Dermis blood vessel endothelial cell (primary cell): ENCODE results near the gene SNX18. TPM values are rescaled to one million over a fixed set of nuclear protein-coding genes. Genes with fewer than 3 reads are reported as not detected.

Experiments used
- DNase-seq: peaks from one replicate; pipeline ENCODE4 v3.0.0; 2010
- total RNA-seq: library from RNA; depleted of rRNA; stranded (reverse); fragments of >200 nt; gene quantifications from 2 replicates; pipeline ENCODE4 v1.2.3, GENCODE V29; 2014

The SNX18 gene
- total RNA-seq, 1 donor from 2014 or later = 32.0 TPM

DNA sequence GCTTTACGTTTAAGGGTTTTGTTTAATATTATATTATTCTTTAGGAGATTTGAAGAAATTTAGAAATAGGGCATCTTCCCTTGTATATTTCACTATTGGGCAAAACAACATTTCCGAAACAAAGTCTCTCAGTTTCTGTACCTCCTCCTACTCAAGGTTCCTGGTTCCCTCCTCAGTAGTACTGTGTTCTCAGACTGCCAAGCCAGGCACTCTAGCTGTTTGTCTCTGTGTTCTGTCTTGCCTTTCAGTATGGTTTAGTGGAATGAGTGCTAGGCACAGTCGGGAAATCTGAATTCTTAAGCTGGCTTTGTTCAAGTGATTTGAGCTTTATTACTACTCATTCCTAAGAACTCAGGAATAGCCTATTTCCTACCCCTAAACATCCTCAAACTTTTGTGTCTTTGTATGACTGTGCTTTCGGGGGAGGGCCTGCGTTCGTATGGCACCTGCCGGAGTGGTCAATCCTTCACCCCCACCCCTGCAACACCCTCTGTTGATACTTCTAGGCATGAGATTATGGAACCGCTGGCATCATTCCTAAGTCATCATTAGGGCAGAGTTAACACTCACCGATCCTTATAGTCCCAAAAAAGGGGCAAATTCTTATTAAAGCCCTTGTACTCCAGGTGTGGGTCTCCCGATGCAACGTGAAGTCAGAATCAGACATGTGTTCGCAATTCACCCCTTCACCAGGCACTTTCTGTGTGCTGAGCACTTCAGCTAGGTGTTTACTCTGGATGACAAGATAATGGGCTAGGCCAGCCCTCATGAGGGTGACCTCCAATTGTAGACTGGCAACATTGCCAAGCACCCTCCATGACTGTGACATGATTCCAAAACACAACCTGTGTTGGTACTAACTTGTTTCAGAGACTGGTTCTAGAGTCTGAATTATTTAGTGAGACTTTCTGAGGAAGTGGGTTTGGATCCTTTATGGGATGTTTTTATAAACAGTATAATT is 24.5 kb downstream of the SNX18 start:
- DNase-seq = no peak

DNA sequence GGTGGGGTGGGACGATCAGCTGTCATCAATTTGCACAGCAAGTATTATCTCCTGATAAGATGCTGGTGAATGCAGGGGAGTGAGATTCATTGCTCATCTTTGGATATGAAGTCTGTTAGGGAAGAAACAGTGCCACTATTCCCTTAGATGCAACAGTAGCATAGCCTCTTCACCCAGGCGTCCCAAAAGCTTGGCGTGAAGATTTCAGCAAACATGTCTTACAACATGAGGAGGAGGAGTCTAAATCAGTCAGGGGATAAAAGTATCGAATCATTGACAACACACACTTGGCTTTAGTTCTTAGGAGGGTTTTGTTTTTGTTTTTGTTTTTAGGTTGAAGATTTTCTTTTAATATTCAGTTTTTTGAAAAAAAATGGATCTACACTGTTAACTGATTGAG is 26.5 kb downstream of the SNX18 start:
- DNase-seq = no peak

DNA sequence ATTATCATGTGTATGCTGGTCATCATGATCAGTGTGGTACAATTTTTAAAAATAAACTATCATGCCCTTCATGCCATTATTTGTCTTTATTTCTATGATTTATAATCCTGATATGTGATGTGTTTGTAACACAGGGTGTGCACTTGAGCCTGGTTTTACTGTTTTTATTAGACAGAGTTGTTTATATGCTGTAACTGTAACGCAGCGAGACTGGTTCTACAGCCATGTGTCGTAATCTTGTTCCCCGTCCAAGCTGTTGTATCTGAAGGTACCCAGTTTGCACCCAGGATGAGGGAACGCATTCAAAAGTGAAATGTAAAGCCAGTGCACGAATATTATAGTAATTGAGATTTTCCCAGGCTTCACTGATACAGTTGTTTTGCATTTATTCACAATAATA is 28.2 kb downstream of the SNX18 start:
- DNase-seq = no peak

DNA sequence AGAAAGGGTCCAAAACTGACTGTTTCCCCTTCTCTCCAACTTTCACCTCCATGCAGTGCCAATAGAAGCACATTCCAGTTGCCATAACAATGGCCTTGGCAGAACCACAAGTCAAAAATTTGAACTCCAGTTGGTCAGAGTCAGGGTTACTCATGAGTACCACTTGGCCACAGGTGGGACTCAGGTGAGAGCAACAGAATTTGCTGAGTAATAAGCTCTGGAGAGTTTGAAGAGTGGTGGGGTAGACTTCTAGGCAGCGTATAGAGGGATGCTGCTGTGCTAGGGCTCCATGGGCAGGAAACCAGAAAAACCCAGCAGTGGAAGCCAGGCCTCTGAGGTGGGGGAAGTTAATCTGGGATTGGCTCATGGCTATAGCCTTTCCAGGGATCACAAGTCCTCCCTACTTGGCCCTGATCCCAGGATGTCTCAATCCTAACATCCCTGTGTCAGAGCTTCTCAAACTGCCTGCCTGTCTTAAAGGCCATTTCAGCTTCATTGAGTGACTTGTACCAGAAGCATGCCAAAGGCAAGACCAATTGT is 30.2 kb downstream of the SNX18 start:
- no peak for DNase-seq

DNA sequence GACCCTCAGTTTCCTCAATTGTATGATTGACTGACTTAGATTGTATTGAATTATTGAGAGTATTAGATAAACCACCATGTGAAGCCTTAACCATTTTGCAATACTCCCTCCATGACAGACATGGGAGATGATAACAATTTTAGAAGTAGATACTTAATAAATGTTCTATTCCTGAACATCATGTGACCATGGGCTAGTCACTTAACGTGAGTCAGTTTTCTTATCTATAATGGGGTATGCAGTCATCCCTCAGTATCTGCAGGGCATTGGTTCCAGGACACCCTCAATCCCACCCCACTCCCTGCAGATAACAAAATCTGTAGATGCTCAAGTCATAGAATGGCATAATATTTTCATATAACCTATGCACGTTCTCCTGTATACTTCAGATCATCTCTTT is 31.0 kb downstream of the SNX18 start:
- DNase-seq = no peak

DNA sequence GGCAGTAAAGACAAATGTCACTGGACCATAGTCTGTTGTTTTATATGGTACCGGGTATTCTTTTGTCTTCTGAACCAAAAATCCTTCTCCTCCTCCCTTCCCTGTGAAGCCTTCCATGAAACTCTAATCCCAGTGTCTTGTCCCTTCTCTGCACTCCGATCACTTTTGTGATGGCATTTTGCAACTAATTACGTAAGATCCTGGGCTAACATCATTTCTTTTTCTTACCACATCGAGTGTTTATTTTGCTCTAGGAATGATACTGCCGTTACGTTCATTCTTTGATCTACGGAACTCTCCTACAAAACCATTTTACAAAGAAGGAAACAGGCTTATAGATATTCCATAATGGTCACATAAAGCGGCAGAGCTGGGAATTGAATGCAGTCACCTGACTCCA is 33.7 kb downstream of the SNX18 start:
- no peak for DNase-seq

DNA sequence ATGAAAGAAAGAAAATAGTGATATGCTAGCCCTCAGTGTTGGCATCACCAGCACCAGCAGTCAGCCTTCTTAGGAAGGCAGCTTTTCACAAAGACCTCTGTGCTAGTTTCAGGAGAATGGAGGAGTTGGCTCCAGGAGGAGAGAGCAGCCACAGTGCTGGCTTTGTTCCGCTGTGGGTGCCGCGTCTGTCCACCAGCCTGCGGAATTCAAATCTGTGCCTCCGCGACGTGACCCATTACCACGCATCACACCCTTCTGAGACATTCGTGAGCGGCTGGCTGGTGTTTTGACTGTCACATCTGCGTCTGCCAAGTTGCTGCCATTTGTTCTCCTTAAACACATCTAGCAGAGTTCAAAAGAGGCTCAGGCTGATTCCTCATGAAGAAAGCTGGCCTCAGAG is 34.4 kb downstream of the SNX18 start:
- DNase-seq = no peak

DNA sequence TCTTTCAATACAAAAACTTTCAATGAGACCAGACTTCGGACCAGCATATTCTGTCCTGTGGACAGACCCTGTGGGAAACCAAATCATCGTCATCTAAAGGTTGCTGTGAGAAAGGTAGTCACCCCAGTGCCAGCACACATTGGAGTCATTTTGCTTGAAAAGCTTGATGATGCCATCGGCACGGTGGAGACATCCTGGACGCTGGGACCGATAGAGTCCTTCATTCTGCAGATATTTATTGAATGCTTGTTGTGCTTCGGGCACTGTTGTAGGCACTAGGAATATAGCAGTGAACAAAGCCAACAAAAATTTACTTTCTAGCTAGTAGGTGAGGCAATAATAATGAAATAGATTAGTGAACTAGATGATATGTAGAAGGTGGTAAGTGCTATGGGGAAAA is 34.9 kb downstream of the SNX18 start:
- no peak for DNase-seq

DNA sequence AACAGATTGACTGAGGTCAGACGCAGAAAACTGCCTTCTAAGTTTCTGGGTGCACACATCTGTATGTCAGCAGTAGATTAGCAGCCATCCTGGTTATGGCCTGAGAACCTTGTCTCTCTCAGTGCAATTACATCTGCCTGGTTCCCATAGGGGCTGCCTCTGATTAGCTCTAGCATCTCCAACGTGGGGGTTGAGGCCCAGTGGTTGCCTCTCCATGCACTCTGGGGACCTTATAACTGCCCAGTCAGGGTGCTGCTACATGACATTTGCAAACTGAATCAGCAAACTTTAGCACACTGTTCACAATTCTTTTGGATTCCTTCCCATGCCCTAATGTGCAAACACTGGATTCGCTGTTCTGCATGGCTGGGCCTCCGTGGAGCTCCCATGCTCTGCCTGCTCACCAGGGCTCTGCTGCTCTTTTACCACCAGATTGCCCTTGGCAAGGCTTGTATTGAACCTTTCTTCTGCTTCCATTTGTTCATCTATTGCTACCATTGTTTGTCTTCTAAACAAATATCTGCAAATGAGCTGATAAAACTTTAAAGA is 36.2 kb downstream of the SNX18 start:
- DNase-seq = no peak

DNA sequence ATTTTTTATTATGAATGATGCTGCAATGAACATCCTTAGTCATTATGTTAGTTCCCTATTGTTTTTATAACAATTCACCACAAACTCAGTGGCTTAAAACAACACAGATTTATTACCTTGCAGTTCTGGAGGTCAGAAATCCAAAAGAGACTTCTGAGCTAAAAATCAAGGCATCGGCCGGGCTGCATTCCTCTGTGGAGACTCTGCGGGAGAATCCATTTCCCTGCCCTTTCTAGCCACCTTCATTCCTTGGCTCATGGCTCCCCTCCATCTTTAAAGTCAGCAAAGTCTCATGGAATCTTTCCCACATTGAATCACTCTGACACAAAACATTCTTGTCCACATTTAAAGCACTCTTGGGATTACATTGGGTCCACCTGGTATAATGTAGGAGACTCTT is 38.6 kb downstream of the SNX18 start:
- peak; percentile 48 for DNase-seq

DNA sequence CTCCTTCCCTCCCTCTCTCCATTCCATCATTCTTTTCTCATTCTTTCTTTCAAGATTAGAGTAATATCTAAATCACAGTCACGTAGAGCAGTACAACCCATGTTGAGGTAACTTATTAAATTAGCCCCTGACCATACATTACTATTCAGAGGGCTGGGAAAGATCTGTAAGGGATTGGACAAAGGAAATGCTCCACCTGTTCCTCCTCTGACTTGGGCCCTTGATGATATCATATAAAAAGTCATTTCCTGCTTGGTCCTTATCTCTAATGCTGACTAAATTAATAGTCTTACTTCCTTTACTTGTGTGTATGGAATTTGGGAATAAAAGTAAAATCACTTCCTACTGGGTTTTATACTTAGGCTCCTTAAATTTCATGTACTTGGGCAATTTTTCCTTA is 40.8 kb downstream of the SNX18 start:
- peak; percentile 70 for DNase-seq

DNA sequence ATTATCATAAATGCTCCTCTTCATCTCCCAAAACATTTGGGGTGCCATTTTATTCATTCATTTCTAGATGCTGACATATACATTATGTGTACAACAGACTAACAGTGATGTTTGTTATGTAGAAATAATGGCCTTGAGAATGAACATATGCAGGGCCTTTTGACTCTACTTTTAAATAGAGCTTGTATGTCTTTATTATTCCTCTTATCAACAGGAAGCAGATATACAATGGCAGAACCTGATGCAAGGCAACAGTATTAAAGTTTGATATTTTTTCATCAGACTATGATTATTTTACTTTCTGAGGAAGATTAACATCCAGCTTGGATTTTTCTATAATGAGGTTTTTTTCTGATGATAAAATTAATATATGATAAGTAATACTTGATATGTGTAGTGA is 44.1 kb downstream of the SNX18 start:
- DNase-seq = peak; percentile 53

DNA sequence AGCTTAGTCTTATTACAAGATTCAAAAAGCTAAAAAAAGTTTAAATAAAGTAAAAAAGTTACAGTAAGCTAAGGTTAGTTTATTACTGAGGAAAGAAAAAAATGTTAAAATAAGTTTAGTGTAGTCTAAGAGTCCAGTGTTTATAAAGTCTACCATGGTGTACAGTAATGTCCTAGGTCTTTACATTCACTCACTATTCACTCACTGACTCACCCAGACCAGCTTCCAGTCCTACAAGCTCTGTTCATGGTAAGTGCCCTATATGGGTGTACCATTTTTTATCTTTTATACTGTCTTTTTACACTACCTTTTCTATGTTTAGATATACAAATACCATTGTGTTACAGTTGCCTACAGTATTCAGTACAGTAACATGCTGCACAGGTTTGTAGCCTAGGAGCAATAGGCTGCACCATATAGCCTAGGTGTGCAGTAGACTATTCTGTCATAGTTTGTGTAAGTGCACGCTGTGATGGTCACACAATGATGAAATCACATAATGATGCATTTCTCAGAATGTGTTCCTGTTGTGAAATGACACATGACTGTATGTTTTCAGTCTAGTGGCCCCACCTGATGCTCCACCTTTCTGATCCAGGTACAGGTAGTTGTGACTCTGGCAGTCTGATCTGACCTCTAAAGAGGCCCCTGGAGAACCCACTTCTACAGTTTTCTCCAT is 45.7 kb downstream of the SNX18 start:
- DNase-seq = no peak

DNA sequence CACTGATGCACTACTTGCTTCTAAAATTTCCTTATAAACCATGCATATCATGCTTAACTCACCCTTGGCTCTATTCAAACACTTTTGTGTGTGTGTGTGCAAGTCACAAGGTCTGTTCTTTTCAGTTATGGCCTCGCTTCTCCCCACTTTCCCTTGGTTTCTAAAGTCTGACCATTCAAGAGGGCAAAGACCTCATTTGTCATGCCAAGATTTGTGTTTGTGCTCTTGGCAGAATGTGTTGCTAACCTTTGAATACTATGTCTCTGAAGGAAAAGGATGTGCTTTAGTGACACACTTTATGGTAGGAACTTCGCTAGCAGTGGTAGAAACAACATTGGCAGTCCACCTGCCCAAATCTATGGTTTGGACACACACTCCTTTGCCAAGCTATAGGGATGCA is 50.4 kb downstream of the SNX18 start:
- DNase-seq = no peak

DNA sequence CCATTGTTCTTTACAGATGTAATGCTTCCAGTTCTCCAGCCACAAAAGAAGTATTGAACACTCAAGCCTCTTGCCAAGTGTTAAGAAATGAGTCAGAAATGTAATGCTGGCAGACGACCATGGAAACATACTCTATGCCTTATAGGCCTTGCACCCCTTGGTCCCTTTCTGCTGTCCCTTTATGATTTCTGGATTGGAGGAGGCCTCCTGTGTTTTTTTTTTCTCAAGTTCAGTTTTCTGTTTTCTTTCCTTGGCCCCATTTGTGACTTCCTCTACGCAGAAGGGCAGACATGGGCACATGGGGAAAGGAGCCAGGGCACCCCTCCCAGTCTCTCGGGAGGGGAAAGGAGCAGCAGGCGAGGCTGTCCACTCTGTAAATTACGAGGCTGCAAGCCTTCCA is 53.4 kb downstream of the SNX18 start:
- peak; percentile 82 for DNase-seq

DNA sequence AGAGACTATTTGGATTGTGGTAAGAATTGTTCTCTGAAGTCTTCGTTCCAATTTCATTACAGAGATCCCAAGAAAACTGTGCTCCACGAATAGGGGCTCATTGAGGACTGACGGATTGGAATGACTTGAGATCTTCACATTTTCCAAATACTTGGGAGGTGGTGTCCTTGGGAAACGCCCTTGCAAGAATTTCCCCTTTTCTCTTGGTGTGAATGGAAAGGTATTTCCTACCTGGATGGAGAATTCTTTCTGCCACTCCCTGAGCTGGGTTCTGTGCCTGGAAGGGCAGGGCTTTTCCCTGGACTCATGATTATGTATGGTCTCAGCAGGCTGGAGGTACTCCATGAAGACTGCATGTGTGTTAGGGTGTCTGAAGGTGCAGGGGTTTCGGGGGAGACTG is 53.9 kb downstream of the SNX18 start:
- DNase-seq = no peak

DNA sequence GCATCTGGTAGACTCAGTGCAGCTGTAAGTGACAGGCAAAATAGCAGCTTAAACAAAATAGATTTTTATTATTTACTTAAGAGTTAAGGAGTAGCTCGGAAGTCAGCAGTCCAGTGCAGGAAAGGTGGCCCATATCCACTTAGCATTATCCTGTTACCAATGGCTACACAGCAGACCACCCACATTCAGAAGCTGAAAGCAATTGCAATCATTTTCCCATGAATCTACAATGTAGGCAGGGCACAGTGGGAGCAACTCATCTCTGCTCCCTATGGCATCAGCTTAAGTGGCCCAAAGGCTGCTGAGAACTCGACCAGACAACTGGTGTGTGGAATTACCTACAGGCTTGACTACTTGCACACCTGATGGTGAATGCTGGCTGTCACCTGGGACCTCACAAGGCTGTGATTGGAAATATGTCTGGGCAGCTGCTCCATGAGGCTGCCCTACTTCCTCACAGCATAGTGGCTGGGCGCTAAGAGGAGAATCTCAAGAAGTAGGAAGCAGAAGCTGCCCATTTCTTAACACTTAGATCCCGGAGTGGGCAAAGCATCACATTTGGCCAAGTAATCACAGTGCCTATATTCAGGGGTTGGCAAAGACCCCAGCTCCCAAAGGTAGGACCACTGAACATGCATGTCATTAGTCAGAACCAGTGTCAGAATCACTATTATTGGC is 56.4 kb downstream of the SNX18 start:
- no peak for DNase-seq

DNA sequence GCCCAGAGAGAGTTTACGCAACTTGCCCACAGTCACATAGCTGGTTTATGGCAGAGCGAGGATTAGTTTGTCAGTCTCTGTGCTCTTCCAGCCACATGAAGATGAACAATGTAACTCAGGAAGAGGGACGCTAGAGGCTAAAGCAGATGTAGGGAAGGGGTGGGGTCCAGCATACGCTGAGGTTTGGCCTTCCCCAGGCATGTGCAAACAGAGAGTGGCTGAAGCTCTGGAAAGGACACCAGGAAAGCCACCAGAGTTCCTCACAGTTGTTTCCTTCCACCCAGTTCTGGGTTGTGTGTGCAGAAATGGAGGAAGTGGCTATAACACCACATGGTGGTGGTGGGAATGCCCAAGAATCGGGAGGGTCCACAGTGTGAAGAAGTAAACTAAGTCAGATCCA is 60.0 kb downstream of the SNX18 start:
- no peak for DNase-seq

DNA sequence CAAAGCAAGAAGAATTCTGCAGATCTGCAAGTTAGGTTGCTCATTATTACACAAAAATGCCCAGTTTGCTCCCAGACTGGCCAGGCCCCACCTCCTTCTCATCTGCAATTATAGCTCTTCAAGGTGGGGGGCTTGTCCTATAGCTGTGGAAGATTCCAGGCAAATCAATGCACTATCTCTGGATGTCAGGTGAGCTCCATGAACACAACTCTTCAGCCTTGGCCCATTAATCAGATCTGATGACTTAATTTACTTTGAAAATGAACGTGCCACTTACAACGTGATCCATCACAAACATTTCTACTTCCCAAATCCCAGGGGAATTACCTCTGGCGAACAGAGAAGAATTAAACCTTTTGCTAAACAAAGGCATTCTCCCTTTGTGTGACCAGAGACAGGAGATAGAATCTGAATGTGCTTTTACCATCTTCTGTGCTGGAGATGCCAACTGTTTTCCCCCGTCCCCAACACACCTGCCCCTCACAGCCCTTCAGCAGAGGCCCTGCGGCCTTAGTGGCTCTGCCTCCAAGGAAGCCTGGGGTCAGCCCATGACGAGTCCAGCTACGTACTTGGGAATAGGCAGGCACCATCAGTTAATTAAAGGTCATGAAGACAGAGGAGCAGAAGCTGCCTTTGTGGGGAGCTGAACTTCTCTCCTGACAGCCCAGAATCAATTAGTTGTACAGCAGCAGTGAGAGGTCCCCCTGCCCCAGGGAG is 60.5 kb downstream of the SNX18 start:
- no peak for DNase-seq

DNA sequence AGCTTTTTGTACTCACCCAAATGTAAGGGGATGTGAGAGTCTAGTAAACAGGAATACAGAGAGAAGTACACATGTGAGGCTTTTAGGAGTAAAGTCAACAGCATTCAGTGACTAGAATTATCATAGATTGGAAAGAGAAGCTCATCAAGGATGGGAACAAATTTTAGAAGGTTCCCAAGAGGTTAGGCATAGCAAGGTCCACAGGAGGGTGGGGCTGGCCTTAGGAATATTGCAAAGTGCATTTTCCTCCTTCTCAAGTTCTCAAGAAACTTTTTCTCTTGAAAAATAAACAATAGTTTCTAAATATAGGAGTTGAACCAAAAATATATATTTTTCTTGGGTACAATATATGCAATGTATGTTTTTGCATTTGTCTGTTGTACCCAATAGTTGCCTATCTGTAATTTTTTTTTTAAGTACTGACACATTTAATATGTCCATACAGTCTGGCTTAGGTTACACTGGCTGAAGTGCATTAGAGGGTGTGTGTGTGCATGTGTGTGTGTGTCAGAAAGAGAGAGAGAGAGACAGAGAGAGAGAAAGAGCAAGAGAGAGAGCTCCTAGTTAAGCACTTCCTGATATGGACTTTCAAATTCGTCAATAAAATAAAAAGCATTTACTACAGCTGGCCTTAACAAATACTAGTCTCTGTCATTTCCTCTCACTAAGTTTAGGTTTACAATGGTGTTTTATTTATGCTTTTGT is 62.2 kb downstream of the SNX18 start:
- peak; percentile 5 for DNase-seq

DNA sequence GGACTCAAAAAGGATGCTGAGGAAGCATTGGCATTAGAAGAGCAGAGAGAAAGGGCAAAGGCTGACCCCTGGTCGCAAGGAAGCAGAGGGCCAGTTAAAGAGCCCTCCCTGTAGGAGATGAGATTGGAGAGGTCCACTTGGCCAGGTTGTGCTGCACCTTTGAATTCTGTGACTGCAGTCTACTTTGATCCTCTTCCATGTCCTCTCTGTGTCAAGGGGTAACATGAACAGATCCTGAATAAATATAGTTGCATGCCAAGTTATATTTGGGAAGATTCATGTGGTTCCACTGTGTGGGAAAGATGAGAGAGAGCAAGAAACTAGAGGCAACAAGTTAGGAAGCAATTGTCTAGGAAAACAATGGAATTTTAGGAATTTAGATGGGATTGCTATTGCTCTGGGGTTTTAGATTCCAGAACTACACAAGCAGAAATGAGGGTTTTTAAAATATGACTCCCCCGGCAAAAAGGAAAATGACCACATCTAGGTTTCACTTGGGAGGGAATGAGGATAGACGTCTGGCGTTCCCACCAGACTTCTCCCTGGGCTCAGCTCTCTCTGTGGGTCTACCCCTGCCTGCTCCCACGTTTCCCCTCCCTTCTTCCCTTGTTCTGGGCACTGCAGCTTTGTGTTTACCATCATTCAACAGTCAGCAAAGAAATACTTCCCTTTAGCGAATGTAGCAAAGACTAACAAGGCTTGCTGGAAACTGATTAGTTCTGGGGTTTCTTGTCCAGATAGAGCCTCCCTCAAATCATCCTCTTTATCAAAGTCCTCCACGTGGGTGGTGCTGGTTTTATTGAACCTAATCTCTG is 63.6 kb downstream of the SNX18 start:
- DNase-seq = no peak
